ENCODE data around the gene IRF2BP2. TPM values are rescaled to one million over a fixed set of nuclear protein-coding genes. Genes with fewer than 3 reads are reported as not detected.

Gene IRF2BP2
- total RNA-seq, 3 donors from 2014 or later = 69.3 to 86.1 (median 75.2) TPM

GRCh38 chr1:234559902-234560676 lies 49.9 kb downstream of the IRF2BP2 start:
- no peaks in the 10 kb centered on the region for H3K27me3 Mint-ChIP-seq (ENCODE audit: low read depth)
- H3K36me3 Mint-ChIP-seq (ENCODE audit: insufficient read depth) = no peaks in the 10 kb centered on the region
- DNase-seq (no peak), ATAC-seq (no peak)
- no peaks in the 10 kb centered on the region for H3K4me1 Mint-ChIP-seq (ENCODE audit: low read depth)
- H3K9me3 Mint-ChIP-seq = no peaks in the 10 kb centered on the region
- no peak overlapping the region for H3K4me3 Mint-ChIP-seq

- Mint-ChIP-seq H3K4me3 (no peak overlapping the region), H3K4me1 (ENCODE audit: low read depth) (no peaks in the 10 kb centered on the region), H3K9me3 (no peaks in the 10 kb centered on the region), H3K27me3 (ENCODE audit: low read depth) (no peaks in the 10 kb centered on the region), H3K36me3 (ENCODE audit: insufficient read depth) (no peaks in the 10 kb centered on the region)
- no peak for DNase-seq
- ATAC-seq = no peak
Measured at GRCh38 chr1:234559152-234559901, 50.7 kb downstream of the IRF2BP2 start.

- no peaks in the 10 kb centered on the region for H3K27me3 Mint-ChIP-seq (ENCODE audit: low read depth)
- ATAC-seq = no peak
Measured at GRCh38 chr1:234558330-234558836, 51.6 kb downstream of the IRF2BP2 start.

DNA sequence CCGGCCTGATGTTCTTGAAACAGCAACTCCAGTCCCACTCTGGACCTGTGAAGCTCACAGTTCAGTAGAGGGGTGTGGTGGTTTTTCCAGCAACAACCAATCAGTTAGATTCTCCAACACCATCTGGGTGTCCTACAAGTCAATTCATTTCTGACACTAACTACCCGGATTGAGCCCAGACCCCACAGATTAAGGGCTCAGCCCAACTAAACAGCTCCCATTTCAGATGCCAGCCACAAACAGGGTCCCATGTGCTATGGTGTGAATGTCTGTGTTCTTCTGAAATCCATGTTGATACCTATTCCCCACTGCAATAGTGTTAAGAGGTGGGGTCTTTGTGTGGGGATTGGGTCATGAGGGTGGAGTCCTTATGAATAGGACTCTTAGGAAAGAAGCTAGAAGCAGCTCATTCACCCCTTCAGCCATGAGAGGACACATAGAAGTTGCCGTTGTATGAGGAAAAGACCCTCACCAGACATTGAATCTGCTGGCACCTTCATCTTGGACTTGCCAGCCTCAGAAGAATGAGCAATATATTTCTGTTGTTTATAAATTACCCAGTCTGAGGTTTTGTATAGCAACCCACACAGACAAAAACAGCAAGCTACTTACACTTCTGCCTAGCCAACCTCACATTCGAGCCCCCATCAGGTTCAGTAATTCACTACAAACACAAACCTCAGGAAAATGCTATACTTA lies 53.6 kb downstream of the IRF2BP2 start:
- H3K27me3 Mint-ChIP-seq (ENCODE audit: low read depth) = no peaks in the 10 kb centered on the region
- H3K4me3 Mint-ChIP-seq = no peak overlapping the region
- DNase-seq (no peak), ATAC-seq (no peak)
- H3K4me1 Mint-ChIP-seq (ENCODE audit: low read depth) = no peaks in the 10 kb centered on the region
- no peaks in the 10 kb centered on the region for H3K9me3 Mint-ChIP-seq
- H3K36me3 Mint-ChIP-seq (ENCODE audit: insufficient read depth) = no peaks in the 10 kb centered on the region

More at GRCh38 chr1:234558330-234558836, 51.6 kb downstream of the IRF2BP2 start:
- Mint-ChIP-seq H3K4me1 (ENCODE audit: low read depth) (no peaks in the 10 kb centered on the region), H3K9me3 (no peaks in the 10 kb centered on the region), H3K4me3 (no peak overlapping the region), H3K36me3 (ENCODE audit: insufficient read depth) (no peaks in the 10 kb centered on the region)
- no peak for DNase-seq

GRCh38 chr1:234555390-234556024 lies 54.5 kb downstream of the IRF2BP2 start:
- no peaks in the 10 kb centered on the region for H3K36me3 Mint-ChIP-seq (ENCODE audit: insufficient read depth)
- H3K27me3 Mint-ChIP-seq (ENCODE audit: low read depth) = no peaks in the 10 kb centered on the region
- no peak for DNase-seq
- no peak for ATAC-seq
- no peaks in the 10 kb centered on the region for H3K4me1 Mint-ChIP-seq (ENCODE audit: low read depth)
- no peak overlapping the region for H3K4me3 Mint-ChIP-seq
- no peaks in the 10 kb centered on the region for H3K9me3 Mint-ChIP-seq

DNA sequence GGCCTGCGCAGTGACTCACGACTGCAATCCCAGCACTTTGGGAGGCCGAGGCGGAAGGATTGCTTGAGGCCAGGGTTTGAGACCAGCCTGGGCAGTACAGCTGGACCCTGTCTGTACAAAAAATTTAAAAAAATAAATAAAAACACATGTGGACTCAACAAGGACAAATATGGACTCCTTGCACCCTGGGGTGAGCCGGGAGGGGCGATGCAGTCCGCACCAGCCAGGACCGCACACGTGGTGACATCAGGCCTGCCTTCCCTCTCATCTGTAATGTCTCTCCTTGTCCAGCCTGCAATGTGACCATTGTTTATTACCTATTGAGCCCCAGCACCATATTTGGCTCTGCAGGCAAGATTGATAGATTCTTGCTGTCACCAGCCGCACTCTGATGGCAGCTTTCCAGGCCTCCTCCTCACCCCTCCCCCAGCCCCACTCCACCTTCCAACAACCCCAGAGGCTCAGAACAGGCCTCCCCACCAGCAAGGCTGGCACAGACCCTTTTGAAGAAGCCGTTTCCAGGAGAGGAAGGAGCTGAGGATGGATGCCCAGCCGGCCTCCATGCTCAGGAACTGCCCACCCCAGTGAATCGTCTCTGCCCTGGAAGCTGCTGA lies 55.2 kb downstream of the IRF2BP2 start:
- Mint-ChIP-seq H3K4me3 (no peak overlapping the region), H3K4me1 (ENCODE audit: low read depth) (no peaks in the 10 kb centered on the region), H3K27me3 (ENCODE audit: low read depth) (no peaks in the 10 kb centered on the region), H3K9me3 (no peaks in the 10 kb centered on the region), H3K36me3 (ENCODE audit: insufficient read depth) (no peaks in the 10 kb centered on the region)
- DNase-seq (no peak), ATAC-seq (no peak)

Other genes starting within 250 kb of the IRF2BP2 start
- gene COA6, start 236.7 kb downstream of the IRF2BP2 start, total RNA-seq = 10 to 100 TPM; 55.6 to 65.4 (median 62.8) TPM
- gene TARBP1, start 131.0 kb downstream of the IRF2BP2 start, total RNA-seq = 10 to 100 TPM; 27.6 to 38.0 (median 33.5) TPM

All from activated T-cell treated with anti-CD3 and anti-CD28 coated beads, Interleukin-2, amount 50 U/mL, for 4 hours (primary cell).